Testis (tissue), 2 donors: ENCODE data around the gene FBLN2.

ENCODE experiments used
- POLR2A ChIP-seq: fragments of 450-650 bp; IDR thresholded peaks from one replicate; pipeline ENCODE4 v1.6.1; 2017; ENCODE audit warnings: antibody characterized with exemption, mild to moderate bottlenecking, moderate library complexity
- TF ChIP-seq, protein P1 (sequence below), 3 experiments: fragments of 450-650 bp in 2 of 3; fragments of 200-600 bp in 1 of 3; sonication (generic) in 1 of 3; IDR thresholded peaks; one replicate each; pipeline ENCODE4 v1.5.1; 2016 to 2019; ENCODE audit warnings: antibody characterized with exemption in 3 of 3, mild to moderate bottlenecking in 2 of 3, moderate library complexity in 1 of 3

GRCh38 chr3:13611221-13611620 is 62.3 kb downstream of the FBLN2 start:
- TF ChIP-seq, protein P1, sequence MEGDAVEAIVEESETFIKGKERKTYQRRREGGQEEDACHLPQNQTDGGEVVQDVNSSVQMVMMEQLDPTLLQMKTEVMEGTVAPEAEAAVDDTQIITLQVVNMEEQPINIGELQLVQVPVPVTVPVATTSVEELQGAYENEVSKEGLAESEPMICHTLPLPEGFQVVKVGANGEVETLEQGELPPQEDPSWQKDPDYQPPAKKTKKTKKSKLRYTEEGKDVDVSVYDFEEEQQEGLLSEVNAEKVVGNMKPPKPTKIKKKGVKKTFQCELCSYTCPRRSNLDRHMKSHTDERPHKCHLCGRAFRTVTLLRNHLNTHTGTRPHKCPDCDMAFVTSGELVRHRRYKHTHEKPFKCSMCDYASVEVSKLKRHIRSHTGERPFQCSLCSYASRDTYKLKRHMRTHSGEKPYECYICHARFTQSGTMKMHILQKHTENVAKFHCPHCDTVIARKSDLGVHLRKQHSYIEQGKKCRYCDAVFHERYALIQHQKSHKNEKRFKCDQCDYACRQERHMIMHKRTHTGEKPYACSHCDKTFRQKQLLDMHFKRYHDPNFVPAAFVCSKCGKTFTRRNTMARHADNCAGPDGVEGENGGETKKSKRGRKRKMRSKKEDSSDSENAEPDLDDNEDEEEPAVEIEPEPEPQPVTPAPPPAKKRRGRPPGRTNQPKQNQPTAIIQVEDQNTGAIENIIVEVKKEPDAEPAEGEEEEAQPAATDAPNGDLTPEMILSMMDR (IDR thresholded peaks at IDR 0.05): no peak
- no peak for TF ChIP-seq POLR2A
